GM12801 (cell line): ENCODE measurements around the gene MFSD2A.

Experiments
- CTCF ChIP-seq: IDR thresholded peaks from one replicate; pipeline ENCODE4 v1.5.1; 2011; ENCODE audit warnings: control low read depth; ENCODE audit not compliant: insufficient read length; ENCODE audit errors: extremely low read depth

MFSD2A gene

GRCh38 chr1:39944410-39945112, 10.4 kb upstream of the MFSD2A start:
- no peak for TF ChIP-seq CTCF

GRCh38 chr1:39946216-39946615, 8.7 kb upstream of the MFSD2A start:
- no peak for TF ChIP-seq CTCF

GRCh38 chr1:39947260-39947659, 7.7 kb upstream of the MFSD2A start:
- no peak for TF ChIP-seq CTCF

DNA sequence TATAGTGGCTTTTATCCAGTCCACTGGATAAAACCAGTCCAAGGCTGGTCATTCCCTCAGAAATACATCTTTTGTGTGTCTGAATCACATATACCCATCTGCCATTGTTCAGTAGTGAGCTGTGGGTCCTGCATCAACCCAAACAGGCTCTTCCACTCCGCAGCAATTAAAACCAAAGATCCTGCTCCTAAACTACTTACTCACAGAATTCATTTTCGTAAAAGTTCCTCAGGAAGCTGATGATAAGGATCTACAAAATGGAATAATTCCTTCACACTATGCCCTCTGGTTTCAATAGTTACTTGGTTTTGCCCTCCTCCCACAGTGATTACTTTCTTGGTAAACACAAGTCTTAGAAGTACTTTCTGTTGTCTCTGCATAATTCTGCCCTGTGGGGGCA, 5.1 kb upstream of the MFSD2A start:
- no peak for TF ChIP-seq CTCF

GRCh38 chr1:39951926-39952325, 3.0 kb upstream of the MFSD2A start:
- no peak for TF ChIP-seq CTCF

DNA sequence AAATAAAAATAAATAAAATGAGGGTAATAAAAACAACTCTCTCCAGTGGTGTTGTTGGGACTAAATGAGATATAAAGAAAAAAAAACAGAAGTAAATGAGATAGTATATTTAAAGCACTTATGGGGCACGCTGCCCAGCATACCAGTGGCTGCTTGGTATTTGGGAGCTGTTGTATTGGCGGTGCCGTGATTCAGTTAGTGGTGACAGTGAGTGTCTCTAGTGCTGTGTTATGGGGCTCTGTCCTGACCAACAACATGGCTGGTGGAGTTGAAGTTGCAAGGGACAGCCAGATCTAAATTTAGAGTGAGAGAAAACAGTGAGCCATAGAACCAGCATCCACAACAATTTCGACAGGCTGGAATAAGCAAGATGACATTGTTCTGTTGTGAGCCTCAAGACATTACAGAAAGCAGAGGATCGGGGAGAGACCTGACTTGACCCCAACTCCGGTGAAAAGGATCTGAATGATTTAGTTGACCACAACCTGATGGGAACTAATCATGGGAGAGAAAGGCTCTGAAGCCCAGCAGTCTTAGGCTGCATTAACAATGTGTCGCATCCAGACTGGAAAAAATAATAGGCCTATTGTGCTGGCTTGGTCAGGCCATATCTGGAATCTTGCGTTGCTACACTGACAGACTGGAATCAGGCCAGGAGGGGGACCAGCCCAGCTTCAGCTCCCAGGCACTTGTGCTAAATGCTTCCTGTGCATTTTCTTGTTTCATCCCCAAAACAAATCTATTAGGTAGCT, 2.4 kb upstream of the MFSD2A start:
- TF ChIP-seq CTCF: no peak

DNA sequence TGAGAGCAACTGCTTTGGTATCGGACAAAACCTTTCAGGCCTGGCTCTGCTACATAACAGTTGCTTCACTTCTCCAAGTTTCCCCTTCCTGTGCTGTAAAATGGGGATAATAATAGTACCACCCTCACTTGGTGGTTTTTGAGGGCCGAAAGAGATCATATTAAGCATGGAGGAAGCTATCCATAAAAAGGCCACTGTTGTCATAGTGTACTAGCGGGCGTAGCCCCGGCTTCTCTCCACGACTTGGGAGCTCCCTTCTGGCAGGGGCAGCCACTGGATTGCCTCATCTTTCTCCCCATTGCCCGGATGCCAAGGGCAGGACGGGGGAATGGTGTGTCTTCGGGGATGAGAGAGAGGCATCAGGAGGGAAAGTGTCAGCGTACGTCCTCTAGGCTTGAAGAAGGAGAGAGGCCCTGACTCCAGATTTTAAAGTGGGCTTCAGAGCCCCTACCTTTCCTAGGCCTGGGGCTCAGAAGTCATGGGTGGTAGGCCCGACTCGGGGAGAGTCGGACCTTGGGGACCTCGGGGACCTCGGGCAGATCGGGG, 548 bp upstream of the MFSD2A start:
- TF ChIP-seq CTCF: no peak
